Ovary (tissue), 3 donors: ENCODE measurements around the gene ZNF654.

Experiments
- EP300 ChIP-seq: sonication (generic); formaldehyde crosslinking; IDR thresholded peaks from one replicate; pipeline ENCODE4 v1.6.1; 2017; ENCODE audit warnings: antibody characterized with exemption
- POLR2A ChIP-seq: fragments of 450-650 bp; IDR thresholded peaks from one replicate; pipeline ENCODE4 v1.6.1; 2017; ENCODE audit warnings: antibody characterized with exemption, mild to moderate bottlenecking, moderate library complexity
- TF ChIP-seq, protein P1 (sequence below), 3 donors: fragments of 450-650 bp in 2 of 3; fragments of 200-600 bp in 1 of 3; IDR thresholded peaks; one replicate each; pipeline versions ENCODE4 v1.5.1 to v1.8.0; 2016 to 2022; ENCODE audit warnings: antibody characterized with exemption in 3 of 3, mild to moderate bottlenecking in 1 of 3
- donor health status: DM: no; HTN: no; CAD: no.

- TF ChIP-seq, protein P1, sequence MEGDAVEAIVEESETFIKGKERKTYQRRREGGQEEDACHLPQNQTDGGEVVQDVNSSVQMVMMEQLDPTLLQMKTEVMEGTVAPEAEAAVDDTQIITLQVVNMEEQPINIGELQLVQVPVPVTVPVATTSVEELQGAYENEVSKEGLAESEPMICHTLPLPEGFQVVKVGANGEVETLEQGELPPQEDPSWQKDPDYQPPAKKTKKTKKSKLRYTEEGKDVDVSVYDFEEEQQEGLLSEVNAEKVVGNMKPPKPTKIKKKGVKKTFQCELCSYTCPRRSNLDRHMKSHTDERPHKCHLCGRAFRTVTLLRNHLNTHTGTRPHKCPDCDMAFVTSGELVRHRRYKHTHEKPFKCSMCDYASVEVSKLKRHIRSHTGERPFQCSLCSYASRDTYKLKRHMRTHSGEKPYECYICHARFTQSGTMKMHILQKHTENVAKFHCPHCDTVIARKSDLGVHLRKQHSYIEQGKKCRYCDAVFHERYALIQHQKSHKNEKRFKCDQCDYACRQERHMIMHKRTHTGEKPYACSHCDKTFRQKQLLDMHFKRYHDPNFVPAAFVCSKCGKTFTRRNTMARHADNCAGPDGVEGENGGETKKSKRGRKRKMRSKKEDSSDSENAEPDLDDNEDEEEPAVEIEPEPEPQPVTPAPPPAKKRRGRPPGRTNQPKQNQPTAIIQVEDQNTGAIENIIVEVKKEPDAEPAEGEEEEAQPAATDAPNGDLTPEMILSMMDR (IDR thresholded peaks at IDR 0.05), result no peak
- TF ChIP-seq POLR2A (no peak), EP300 (no peak)
Measured at GRCh38 chr3:88149101-88149508, 90.0 kb downstream of the ZNF654 start.
